ENCODE results near the gene CA5A.
A peak's percentile ranks its signal among the peaks of the same experiment; 100 is the strongest.
"Not testable (repeated sequence)": the region's sequence is repeated elsewhere in the genome, so short reads cannot be mapped to it uniquely, and the experiment has no call there.

The CA5A gene

GRCh38 chr16:87881324-87882200 lies 54.8 kb downstream of the CA5A start:
- no peak for TF ChIP-seq ZNF274 (IDR thresholded peaks at IDR 0.05; ENCODE audit: low read depth, low read length)

DNA sequence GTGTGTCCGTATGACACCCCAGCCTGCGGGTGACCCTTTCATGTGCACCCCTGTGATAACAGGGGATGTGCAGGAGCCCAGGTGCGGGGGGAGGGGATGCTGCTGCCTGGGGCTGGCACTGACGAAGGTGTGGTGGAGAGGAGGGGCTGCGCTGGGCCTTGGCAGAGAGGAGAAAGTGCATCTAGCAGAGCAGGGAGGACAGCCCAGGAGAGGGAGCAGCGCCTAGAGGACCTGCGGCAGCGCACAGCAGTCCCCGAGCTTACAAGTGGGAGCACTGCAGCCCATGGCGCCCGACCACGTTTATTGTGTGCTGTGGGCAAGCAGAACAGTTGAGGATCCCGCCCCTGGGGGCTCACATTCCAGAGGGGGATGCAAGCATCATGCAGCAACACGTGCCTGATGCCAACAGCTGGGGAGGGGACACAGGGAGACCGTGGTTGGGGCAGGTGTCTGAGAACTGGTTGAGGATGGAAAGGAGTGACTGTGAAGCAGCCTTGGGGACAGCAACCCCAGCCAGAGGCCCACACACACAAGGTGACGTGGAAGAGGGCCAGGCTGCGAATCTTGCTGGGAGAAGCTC lies 56.1 kb downstream of the CA5A start:
- no peak overlapping the region for H3K4me3 ChIP-seq (ENCODE audit: low read length)
- TF ChIP-seq ZNF274 (IDR thresholded peaks at IDR 0.05; ENCODE audit: low read depth, low read length) = no peak

More at GRCh38 chr16:87881324-87882200, 54.8 kb downstream of the CA5A start:
- no peak overlapping the region for H3K4me3 ChIP-seq (ENCODE audit: low read length)

DNA sequence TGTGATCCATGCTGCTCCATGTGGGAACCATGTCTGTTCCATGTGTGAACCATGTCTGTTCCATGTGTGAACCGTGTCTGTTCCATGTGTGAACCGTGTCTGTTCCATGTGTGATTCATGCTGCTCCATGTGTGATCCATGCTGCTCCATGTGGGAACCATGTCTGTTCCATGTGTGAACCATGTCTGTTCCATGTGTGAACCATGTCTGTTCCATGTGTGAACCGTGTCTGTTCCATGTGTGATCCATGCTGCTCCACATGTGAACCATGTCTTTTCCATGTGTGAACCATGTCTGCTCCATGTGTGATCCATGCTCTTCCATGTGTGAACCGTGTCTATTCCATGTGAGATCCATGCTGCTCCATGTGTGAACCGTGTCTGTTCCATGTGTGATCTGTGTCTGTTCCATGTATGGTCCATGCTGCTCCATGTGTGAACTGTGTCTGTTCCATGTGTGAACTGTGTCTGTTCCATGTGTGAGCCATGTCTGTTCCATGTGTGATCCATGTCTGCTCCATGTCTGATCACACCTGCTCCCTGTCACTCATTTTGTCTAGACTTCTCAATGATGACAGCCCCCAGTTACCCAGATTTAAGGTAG lies 56.8 kb downstream of the CA5A start:
- H3K4me3 ChIP-seq (ENCODE audit: low read length) = not testable (repeated sequence)

GRCh38 chr16:87878704-87879103 lies 57.6 kb downstream of the CA5A start:
- no peak for TF ChIP-seq ZNF274 (IDR thresholded peaks at IDR 0.05; ENCODE audit: low read depth, low read length)

DNA sequence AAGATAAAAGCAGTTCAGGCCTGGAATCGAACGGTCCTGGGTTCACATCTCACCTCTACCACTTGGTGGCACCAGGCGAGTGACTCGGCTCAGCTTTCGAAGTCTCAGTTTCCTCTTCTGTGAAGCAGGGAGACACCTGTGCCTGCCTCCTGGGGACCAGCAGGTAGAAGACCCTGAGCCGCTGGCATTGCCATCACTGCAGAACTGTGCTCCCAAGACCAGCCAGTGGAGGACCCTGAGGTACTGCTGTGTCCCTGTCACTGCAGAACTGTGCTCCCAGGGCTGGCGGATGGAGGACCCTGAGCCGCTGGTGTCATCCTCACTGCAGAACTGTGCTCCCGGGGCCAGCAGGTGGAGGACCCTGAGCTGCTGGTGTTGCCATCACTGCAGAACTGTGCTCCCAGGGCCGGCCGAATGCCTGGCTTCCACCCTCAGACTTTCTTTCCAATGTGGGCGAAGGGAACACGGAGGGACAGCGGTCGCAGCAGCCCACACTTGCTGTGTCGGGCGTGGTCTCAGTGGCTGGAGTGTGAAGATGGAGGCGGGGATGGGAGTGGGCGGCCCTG lies 58.3 kb downstream of the CA5A start:
- TF ChIP-seq ZNF274 (IDR thresholded peaks at IDR 0.05; ENCODE audit: low read depth, low read length) = no peak

More at GRCh38 chr16:87878704-87879103, 57.6 kb downstream of the CA5A start:
- H3K4me3 ChIP-seq (ENCODE audit: low read length) = no peak overlapping the region

DNA sequence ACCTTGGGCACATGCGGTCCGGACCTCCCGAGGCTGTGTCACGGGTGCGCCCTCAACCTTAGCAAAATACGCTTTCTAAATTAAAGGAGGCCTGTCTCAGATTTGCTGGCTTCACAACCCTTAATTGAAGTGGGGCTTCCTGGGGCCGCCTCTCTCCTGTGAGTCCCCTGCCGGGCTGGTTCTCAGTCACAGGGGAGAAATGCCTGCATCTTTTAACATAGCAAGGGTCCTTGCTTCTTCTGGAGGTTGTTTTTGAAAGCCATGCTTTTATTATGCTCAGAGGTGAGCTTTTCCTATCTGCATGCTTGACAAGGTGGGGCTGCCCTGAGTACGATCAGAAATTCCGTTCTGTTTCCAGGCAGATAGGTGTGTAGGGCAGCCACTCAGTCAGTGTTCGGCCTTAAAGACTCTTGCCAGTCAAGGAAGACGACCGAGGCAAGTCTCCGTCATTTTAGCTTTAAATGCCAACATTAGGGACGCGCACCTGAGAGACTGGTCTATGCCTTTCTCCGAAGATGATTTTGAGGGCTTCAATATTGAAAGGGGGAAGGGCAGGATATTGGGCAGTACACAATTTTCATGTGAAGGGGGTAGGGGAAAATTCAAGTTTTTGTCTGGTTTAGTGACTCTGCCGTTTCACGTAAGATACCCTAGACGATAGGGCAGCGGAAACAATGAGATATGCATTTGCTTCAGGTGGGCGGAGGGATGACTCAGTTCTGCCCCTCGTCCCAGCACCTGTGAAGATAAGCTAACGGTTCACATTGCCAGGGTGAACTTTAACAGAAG lies 61.5 kb downstream of the CA5A start:
- TF ChIP-seq ZNF274 (IDR thresholded peaks at IDR 0.05; ENCODE audit: low read depth, low read length) = no peak
- H3K4me3 ChIP-seq (ENCODE audit: low read length) = no peak overlapping the region

More for the DNA sequence above, 58.3 kb downstream of the CA5A start:
- no peak overlapping the region for H3K4me3 ChIP-seq (ENCODE audit: low read length)

GRCh38 chr16:87870418-87871291 lies 65.7 kb downstream of the CA5A start:
- not testable (repeated sequence) for H3K4me3 ChIP-seq (ENCODE audit: low read length)

DNA sequence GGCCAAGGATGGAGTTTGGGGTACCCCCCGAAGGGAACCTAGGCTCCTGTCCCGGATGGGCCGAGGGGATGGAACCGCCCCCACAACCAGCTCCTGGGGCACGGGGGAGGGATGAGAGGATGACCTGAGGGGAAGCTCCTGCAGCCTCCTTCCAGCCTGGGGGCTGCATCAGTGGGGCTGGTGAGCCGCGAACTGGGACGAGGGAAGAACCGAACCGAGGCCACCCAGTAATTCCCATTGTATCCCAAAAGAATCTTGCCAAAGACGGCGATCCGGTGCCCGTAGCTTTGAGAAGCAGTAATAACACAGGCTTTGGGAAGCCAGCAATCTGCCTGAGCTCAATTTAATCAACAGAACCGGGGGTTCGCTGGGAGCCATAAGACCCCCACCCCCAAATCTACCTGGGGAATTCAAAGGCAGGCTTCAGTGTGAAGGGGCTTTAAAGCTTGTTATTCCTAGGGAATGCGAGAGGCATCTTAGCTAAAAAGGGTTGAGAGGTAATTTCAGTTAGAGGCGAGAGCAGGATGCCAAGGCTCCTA lies 66.4 kb downstream of the CA5A start:
- not testable (repeated sequence) for H3K4me3 ChIP-seq (ENCODE audit: low read length)

- peak within 1 kb of the TSS; percentile 81 for H3K4me3 ChIP-seq (ENCODE audit: low read length)
Measured at GRCh38 chr16:87869061-87869878, 67.1 kb downstream of the CA5A start, which contains the start of gene SLC7A5. SLC7A5 (minus strand) TSS chr16:87869507; CDS start chr16:87869422, 85 bp downstream.

GRCh38 chr16:87868254-87869029 lies 67.9 kb downstream of the CA5A start:
- H3K4me3 ChIP-seq (ENCODE audit: low read length) = peak overlapping the region; percentile 81

DNA sequence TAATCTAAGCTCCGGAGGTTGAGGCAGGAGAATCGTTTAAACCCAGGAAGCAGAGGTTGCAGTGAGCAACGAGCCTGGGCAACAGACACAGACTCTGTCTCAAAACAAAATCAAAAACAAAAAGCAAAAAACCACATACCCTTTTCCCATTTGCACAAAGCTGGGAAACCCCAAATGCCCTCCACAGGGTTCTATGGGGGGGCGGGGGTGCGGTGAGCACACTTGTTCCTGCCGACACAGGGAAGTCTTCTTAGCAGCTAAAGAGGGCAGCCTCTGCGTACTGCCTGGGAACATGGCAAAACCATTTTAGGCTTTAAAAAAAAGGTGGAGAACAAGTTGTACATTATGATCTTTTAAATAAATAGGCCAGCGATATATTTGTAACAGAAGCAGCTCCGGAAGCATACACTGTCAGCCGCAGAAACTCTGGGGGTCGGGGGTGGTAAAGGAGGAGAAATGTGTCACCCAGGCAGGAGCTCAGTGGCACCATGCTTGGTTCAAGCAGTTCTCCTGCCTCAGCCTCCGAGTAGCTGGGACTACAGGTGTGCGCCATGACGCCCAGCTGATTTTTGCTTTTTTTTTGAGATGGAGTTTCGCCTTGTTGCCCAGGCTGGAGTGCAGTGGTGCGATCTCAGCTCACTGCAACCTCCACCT lies 70.3 kb downstream of the CA5A start:
- H3K4me3 ChIP-seq (ENCODE audit: low read length) = not testable (repeated sequence)
